RWPE1 (cell line): ENCODE measurements around the gene CCDC92B.

Source experiments
- CTCF ChIA-PET: fragments of 350-600 bp; sonication (Branson Sonifier 250); formaldehyde crosslinking; extraction: SDS; loops from one replicate; lab custom pipeline; 2021; lab: Yijun Ruan, JAX
- POLR2A ChIA-PET: fragments of 400-600 bp; formaldehyde crosslinking; extraction: SDS; loops from one replicate; lab custom pipeline; 2020; ENCODE audit warnings: antibody characterized with exemption; ENCODE audit not compliant: low non-redundant PET; lab: Yijun Ruan, JAX
- DNase-seq: peaks from one replicate; pipeline ENCODE4 v3.0.0; 2012; ENCODE audit warnings: low spot score
- H3K27ac ChIP-seq: fragments of 450-650 bp; 2 replicates; pipeline ENCODE4 v1.5.1; 2017
- TF ChIP-seq, protein P1 (sequence below): fragments of 450-650 bp; conservative IDR thresholded peaks from 2 replicates; pipeline ENCODE4 v1.5.1; 2017; ENCODE audit warnings: low read depth, mild to moderate bottlenecking

Gene CCDC92B

DNA sequence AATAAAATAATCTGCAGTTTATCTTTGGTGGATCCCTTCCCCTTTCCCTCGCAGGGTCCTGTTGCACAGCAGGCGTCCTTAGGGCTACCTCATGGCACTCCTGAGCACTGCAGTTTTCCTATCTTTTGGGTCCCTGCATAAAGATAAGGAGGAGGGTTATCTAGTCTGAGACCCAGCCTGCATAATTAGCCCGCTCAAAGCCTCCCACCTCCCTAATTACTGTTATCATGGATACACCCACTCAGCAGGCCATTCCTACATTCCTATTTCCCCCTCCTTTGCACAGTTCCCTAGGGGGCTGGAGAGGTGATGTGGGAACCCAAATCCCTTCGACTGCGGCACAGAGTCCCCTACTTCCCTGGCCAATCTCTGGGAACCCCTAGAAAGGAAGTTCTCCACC lies 32.8 kb downstream of the CCDC92B start:
- DNase-seq, result no peak
- POLR2A ChIA-PET, result no interaction called here
- TF ChIP-seq, protein P1, sequence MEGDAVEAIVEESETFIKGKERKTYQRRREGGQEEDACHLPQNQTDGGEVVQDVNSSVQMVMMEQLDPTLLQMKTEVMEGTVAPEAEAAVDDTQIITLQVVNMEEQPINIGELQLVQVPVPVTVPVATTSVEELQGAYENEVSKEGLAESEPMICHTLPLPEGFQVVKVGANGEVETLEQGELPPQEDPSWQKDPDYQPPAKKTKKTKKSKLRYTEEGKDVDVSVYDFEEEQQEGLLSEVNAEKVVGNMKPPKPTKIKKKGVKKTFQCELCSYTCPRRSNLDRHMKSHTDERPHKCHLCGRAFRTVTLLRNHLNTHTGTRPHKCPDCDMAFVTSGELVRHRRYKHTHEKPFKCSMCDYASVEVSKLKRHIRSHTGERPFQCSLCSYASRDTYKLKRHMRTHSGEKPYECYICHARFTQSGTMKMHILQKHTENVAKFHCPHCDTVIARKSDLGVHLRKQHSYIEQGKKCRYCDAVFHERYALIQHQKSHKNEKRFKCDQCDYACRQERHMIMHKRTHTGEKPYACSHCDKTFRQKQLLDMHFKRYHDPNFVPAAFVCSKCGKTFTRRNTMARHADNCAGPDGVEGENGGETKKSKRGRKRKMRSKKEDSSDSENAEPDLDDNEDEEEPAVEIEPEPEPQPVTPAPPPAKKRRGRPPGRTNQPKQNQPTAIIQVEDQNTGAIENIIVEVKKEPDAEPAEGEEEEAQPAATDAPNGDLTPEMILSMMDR, result no peak
- H3K27ac ChIP-seq, result no peak overlapping the region; the same call in 1 of the 2 replicates
- CTCF ChIA-PET, result no interaction called here

DNA sequence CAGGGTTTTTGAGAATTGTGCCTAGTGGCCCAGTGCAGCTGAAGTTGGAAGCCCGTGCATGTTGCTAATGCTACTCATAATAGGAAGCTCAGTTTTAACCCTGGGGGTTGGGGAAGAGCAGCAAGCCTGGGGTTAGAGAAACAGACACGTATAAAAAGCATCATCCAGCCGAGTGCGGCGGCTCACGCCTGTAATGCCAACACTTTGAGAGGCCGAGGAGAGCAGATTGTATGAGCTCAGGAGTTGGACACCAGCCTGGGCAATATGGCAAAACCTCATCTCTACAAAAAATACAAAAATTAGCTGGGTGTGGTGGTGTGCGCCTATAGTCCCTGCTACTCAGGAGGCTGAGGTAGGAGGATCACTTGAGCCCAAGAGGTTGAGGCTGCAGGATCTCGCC lies 35.6 kb downstream of the CCDC92B start:
- H3K27ac ChIP-seq, result peak overlapping the region; percentile 28; the same call in 1 of the 2 replicates
- CTCF ChIA-PET, result no interaction called here
- TF ChIP-seq, protein P1, result no peak
- DNase-seq, result no peak
- POLR2A ChIA-PET, result no interaction called here

DNA sequence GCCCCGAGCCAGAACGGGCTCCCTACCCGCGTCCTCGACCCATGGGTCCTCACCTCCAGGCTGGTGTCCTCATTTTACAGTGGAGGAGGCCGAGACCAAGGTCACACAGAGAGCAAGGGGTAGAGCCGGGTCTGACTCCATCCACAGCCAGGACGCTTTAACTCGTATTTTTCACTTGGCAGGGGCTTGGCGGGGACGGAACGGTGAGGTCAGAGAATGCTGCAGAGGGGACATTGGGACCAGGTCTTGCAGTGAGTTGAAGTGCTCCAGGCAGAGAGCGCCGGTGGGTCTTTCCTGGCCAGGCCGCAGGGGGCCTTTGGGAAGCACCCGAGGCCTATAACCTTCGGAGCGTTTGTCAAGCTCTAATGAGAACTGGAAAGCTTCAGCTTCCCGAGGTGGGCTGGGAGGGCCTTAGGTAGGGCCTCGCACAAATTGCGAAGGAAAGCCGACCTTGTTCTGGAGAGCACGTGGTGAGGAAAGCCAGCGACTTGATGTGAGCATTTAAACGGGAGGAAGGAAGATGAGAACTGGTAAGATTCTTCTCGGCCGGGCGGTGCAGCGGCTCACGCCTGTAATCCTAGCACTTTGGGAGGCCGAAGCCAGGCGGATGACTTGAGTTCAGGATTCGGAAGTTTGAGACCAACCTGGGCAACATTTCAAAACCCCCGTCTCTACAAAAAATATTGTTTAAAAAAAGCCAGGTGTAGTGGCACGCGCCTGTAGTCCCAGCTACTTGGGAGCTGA lies 37.0 kb downstream of the CCDC92B start:
- CTCF ChIA-PET, result interaction anchor here (0.6 kb wide), 1 partner anchor 255 kb away, joined by 3 read pairs; no protein-coding TSS in a partner anchor
- no peak for DNase-seq
- peak overlapping the region; percentile 85 for H3K27ac ChIP-seq

DNA sequence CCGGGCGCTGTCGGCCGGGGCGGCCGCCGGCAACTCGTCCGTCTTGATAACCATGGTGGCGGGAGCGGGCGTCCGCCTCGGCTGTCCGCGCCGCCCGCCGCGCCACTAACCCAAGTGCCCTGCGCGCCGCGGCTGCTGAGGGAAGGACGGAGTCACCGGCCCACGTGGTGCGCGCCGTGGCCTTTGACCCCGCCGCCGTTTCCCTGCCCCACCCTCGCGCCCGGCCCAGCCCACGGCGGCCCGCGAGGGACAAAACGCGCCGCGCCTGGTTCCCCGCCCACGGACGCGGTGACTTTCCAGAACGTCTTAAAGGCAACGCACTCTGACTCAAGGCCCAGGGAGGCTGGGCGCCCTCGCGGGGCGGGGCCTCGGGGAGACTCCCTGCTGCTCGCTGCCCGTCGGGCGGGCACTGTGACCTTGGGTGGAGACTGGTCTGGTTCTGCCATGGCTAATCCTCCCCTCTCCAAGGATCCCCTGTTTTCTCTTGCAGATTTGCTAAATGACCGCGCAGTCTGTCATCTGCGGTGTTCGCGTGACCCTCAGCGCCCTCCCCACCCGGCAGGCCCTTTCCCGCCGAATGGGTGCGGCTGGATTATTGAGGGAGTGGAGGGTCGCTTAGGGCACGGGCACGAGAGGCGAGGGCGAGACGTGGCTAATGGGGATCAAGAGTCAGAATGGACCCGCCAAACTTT lies 37.7 kb downstream of the CCDC92B start, which contains the start of gene CLUH:
TSS of gene CLUH (minus strand) at position 157 of the 692 bp plus-strand sequence. CDS start at position 54, 103 bp downstream.
- ChIA-PET CTCF (no interaction called here), POLR2A (no interaction called here)
- DNase-seq, result peak; percentile 92
- H3K27ac ChIP-seq, result peak within 1 kb of the TSS; percentile 85
- TF ChIP-seq, protein P1, result no peak

More for the DNA sequence above, 37.0 kb downstream of the CCDC92B start:
- TF ChIP-seq, protein P1, result no peak
- POLR2A ChIA-PET, result interaction anchor here (0.5 kb wide), 1 partner anchor 175 kb away, joined by 4 read pairs; no protein-coding TSS in a partner anchor

DNA sequence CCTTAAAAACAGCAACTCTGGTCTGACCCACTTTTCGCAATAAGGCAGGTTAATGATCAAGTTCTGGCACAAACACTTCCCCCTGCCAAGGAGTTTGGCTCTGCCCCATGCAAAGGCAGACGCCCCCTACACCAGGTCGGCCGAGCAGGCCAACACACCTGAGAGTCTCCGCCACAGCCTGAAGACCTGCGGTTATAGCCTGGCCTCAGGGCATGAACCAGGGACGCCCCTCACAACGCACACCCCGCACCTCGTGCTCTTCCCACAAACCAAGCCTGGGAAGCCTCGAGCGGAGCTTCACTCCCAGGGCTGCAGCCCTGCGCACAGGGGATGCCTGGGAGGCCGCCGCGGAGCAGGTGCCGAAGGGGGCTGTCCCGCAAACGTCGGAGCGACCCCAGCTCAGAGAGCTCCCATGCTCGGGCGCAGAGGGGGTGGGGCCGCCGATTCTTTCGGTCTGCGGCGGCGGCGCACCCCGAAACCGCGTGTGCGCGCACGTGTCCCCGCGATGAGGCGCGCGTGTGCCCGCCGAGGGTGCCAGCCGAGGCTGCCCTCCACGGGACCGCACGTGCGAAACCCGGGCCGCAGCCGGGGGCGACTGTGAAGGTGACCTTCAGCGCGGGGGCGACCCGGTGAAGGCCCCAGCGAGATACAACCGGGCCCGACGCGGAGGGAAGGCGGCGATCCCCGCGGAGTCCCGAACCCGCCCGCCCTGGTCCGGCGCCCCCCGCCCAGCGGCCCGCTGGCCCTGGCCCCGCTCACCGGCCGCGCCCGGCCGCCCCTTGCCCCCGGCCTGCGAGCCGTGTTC lies 38.4 kb downstream of the CCDC92B start:
- POLR2A ChIA-PET, result interaction anchor here (0.5 kb wide), 1 partner anchor 104 kb away, joined by 4 read pairs; no protein-coding TSS in a partner anchor
- H3K27ac ChIP-seq, result peak overlapping the region; percentile 85
- TF ChIP-seq, protein P1, result no peak
- peak; percentile 34 for DNase-seq
- CTCF ChIA-PET, result interaction anchor here (1.5 kb wide), 1 partner anchor 329 kb away, joined by 4 read pairs; no protein-coding TSS in a partner anchor
